Effector memory CD8-positive, alpha-beta T cell (primary cell): ENCODE results near the gene MRPL34.
"Not testable (repeated sequence)": the region's sequence is repeated elsewhere in the genome, so short reads cannot be mapped to it uniquely, and the experiment has no call there.

Source experiments
- ATAC-seq: fragments of 150-1000 bp; cut with Tn5 transposase; replicated peaks from 2 replicates; pipeline ENCODE4 v1.10.0; 2021; ENCODE audit warnings: mild to moderate bottlenecking, moderate library complexity
- DNase-seq, 3 experiments: peaks; one replicate each; pipeline ENCODE4 v3.0.0; 2021
- H3K27ac Mint-ChIP-seq, 2 donors: one replicate each; pipeline ENCODE4 v1.8.0; 2022; ENCODE audit warnings: mild to moderate bottlenecking in 2 of 2, mixed read lengths in 2 of 2, moderate library complexity in 2 of 2
- H3K27me3 Mint-ChIP-seq, 2 donors: one replicate each; pipeline ENCODE4 v1.8.0; 2022; ENCODE audit warnings: mixed read lengths in 2 of 2
- H3K36me3 Mint-ChIP-seq: one replicate; pipeline ENCODE4 v1.8.0; 2022; ENCODE audit warnings: mild to moderate bottlenecking, moderate library complexity, mixed read lengths; ENCODE audit not compliant: insufficient read depth
- H3K4me1 Mint-ChIP-seq, 2 donors: one replicate each; pipeline ENCODE4 v1.8.0; 2022; ENCODE audit warnings: low read depth in 2 of 2, mixed read lengths in 2 of 2
- H3K4me3 Mint-ChIP-seq, 2 donors: one replicate each; pipeline ENCODE4 v1.8.0; 2022; ENCODE audit warnings: mild to moderate bottlenecking in 2 of 2, mixed read lengths in 2 of 2, moderate library complexity in 2 of 2
- H3K9me3 Mint-ChIP-seq, 2 donors: one replicate each; pipeline ENCODE4 v1.8.0; 2022; ENCODE audit warnings: mixed read lengths in 2 of 2

Gene MRPL34

DNA sequence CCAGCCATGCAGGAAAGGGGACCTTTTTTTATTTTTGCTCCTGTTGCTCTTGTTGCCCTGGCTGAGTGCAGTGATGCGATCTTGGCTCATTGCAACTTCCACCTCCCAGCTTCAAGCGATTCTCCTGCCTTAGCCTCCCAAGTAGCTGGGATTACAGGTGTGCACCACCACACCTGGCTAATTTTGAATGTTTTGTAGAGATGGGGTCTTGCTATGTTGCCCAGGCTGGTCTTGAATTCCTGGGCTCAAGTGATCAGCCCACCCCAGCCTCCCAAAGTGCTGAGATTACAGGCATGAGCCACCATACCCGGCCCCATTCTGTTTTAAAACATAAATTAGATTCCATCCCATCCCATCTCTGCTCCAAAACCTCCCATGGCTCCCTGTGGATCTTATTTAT lies 30.8 kb upstream of the MRPL34 start:
- not testable (repeated sequence) for H3K9me3 Mint-ChIP-seq, H3K27ac Mint-ChIP-seq, DNase-seq, H3K27me3 Mint-ChIP-seq, ATAC-seq, H3K4me1 Mint-ChIP-seq, H3K4me3 Mint-ChIP-seq
- H3K36me3 Mint-ChIP-seq: peaks cover 60% of the 10 kb centered on the region

- no peaks in the 10 kb centered on the region for H3K27me3 Mint-ChIP-seq
- H3K36me3 Mint-ChIP-seq: peaks cover 56% of the 10 kb centered on the region
- no peaks in the 10 kb centered on the region for H3K9me3 Mint-ChIP-seq
- DNase-seq (no peak), ATAC-seq (no peak)
- H3K27ac Mint-ChIP-seq: no peak overlapping the region
- peaks cover 0 to 2% of the 10 kb centered on the region in 2 donors for H3K4me1 Mint-ChIP-seq
- no peak overlapping the region for H3K4me3 Mint-ChIP-seq
Observed at GRCh38 chr19:17275441-17276175, 30.1 kb upstream of the MRPL34 start.

- Mint-ChIP-seq H3K9me3 (no peaks in the 10 kb centered on the region), H3K27ac (peak overlapping the region in 1 of 2 donors; percentile 29), H3K36me3 (peaks cover 25% of the 10 kb centered on the region), H3K4me1 (peaks cover 9 to 11% of the 10 kb centered on the region in 2 donors), H3K27me3 (peaks cover 0 to 4% of the 10 kb centered on the region in 2 donors), H3K4me3 (no peak overlapping the region)
- ATAC-seq: no peak
- no peak for DNase-seq
Observed at GRCh38 chr19:17279436-17279835, 26.2 kb upstream of the MRPL34 start.

DNA sequence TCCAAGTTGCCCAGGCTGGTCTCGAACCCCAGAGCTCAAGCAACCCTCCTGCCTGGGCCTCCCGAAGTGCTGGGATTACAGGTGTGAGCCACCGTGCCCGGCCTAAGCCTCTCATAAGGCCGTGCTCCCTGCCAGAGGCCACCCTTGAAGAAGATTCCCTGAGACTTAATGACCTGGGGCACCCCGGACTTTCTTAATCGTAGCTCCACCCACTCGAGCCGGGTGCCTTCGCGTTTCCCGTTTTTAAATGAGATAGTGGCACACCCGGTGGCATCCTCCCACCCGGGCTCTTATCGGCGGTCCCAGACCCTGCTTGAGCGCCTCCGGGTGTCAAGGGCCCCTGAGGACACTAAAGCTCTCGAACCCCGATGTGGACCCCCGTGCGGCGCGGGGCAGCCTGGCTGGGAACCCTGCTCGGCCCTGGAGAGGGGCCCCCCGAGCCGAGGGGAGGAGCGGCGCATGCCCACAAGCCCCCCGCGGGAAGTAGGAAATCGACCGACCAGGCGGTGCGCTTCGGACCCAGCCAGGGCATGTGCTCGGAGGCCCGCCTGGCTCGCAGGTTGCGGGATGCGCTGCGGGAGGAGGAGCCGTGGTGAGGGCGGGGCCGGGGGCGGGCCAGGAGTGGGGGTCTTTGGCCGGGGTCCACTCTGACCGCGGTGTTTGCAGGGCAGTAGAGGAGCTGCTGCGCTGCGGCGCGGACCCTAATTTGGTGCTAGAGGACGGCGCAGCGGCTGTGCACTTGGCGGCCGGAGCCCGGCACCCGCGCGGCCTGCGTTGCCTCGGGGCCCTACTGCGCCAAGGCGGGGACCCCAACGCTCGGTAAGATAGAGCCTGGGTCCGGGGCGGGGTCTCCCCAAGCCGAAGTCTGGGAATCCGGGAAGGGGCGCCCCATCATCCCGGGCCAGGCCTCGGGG lies 24.0 kb upstream of the MRPL34 start, which contains the start of gene ANKLE1:
Gene ANKLE1 (plus strand): TSS at position 511 of the 914 bp plus-strand sequence. CDS start 20 bp downstream, at position 531.
- H3K36me3 Mint-ChIP-seq: peaks cover 14% of the 10 kb centered on the region
- H3K4me3 Mint-ChIP-seq: peak within 1 kb of the TSS; percentile 78 to 83
- peak in 1 of 3 experiments; percentile 33 for DNase-seq
- H3K9me3 Mint-ChIP-seq: no peaks in the 10 kb centered on the region
- peaks cover 9 to 11% of the 10 kb centered on the region in 2 donors for H3K4me1 Mint-ChIP-seq
- H3K27me3 Mint-ChIP-seq: peaks cover 0 to 4% of the 10 kb centered on the region in 2 donors
- ATAC-seq: peak; percentile 45
- no peak within 1 kb of the TSS for H3K27ac Mint-ChIP-seq

- Mint-ChIP-seq H3K27me3 (peaks cover 0 to 4% of the 10 kb centered on the region in 2 donors), H3K27ac (no peak overlapping the region), H3K4me1 (peaks cover 9 to 11% of the 10 kb centered on the region in 2 donors), H3K9me3 (no peaks in the 10 kb centered on the region), H3K4me3 (peak overlapping the region; percentile 78 to 83), H3K36me3 (peaks cover 6% of the 10 kb centered on the region)
- ATAC-seq: peak; percentile 92
- peak; percentile 68 to 73 (median 71) for DNase-seq
Observed at GRCh38 chr19:17282488-17283125, 23.1 kb upstream of the MRPL34 start.

GRCh38 chr19:17283504-17283996 lies 22.1 kb upstream of the MRPL34 start:
- Mint-ChIP-seq H3K9me3 (no peaks in the 10 kb centered on the region), H3K27ac (peak overlapping the region in 1 of 2 donors; percentile 60), H3K36me3 (peaks cover 6% of the 10 kb centered on the region), H3K27me3 (peaks cover 0 to 4% of the 10 kb centered on the region in 2 donors), H3K4me3 (peak overlapping the region; percentile 25 to 83), H3K4me1 (peaks cover 9 to 11% of the 10 kb centered on the region in 2 donors)
- ATAC-seq: no peak
- DNase-seq: no peak

DNA sequence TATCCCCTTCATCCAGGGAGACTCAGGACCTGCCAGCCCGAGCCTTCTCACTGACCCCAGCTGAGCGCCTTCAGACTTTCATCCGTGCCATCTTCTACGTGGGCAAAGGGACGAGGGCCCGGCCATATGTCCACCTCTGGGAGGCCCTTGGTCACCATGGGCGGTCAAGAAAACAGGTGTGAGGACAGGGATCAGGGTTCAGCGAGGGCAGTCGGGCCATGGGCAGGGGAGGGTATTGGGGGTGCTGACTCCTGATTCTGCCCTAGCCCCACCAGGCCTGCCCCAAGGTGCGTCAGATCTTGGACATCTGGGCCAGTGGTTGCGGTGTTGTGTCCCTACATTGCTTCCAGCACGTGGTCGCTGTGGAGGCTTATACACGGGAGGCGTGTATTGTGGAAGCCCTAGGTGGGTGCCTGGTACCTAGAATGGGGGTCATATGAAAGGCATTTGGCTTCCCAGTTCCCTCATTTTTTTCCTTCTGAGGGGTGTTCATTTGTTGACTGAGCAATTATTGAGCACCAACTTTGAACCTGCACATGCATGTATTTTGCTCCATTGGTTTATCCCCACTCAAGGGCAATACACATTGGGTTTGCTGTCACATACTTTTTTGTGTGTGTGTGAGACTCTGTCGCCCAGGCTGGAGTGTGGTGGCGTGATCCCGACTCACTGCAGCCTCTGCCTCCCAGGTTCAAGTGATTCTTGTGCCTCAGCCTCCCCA lies 20.1 kb upstream of the MRPL34 start:
- peaks cover 9 to 11% of the 10 kb centered on the region in 2 donors for H3K4me1 Mint-ChIP-seq
- H3K27me3 Mint-ChIP-seq: peaks cover 0 to 4% of the 10 kb centered on the region in 2 donors
- DNase-seq (no peak), ATAC-seq (no peak)
- H3K4me3 Mint-ChIP-seq: no peak overlapping the region
- H3K27ac Mint-ChIP-seq: no peak overlapping the region
- H3K36me3 Mint-ChIP-seq: peaks cover 3% of the 10 kb centered on the region
- H3K9me3 Mint-ChIP-seq: no peaks in the 10 kb centered on the region

- Mint-ChIP-seq H3K27ac (no peak overlapping the region), H3K4me1 (peaks cover 9 to 11% of the 10 kb centered on the region in 2 donors), H3K4me3 (no peak overlapping the region), H3K27me3 (peaks cover 0 to 4% of the 10 kb centered on the region in 2 donors), H3K36me3 (peaks cover 2% of the 10 kb centered on the region), H3K9me3 (no peaks in the 10 kb centered on the region)
- no peak for ATAC-seq
- no peak for DNase-seq
Observed at GRCh38 chr19:17286263-17286662, 19.4 kb upstream of the MRPL34 start.

DNA sequence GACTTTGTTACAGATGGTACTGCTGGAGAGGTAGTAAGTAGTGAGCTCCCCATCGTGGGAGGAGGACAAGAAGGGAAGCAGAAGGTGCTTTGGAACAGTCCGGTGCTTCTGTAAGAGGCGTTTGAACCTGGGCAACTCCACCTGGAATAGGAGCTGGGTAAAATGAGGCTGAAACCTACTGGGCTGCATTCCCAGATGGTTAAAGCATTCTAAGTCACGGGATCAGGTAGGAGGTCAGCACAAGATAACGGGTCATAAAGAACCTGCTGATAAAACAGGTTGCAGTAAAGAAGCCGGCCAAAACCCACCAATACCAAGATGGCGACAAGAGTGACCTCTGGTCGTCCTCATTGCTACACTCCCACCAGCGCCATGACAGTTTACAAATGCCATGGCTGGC lies 18.9 kb upstream of the MRPL34 start:
- H3K4me1 Mint-ChIP-seq: peaks cover 8 to 9% of the 10 kb centered on the region in 2 donors
- H3K27me3 Mint-ChIP-seq: peaks cover 0 to 4% of the 10 kb centered on the region in 2 donors
- H3K36me3 Mint-ChIP-seq: no peaks in the 10 kb centered on the region
- H3K27ac Mint-ChIP-seq: no peak overlapping the region
- ATAC-seq (no peak), DNase-seq (no peak)
- no peak overlapping the region for H3K4me3 Mint-ChIP-seq
- H3K9me3 Mint-ChIP-seq: no peaks in the 10 kb centered on the region

GRCh38 chr19:17289489-17289888 lies 16.2 kb upstream of the MRPL34 start:
- peaks cover 5 to 6% of the 10 kb centered on the region in 2 donors for H3K4me1 Mint-ChIP-seq
- no peak overlapping the region for H3K27ac Mint-ChIP-seq
- H3K4me3 Mint-ChIP-seq: no peak overlapping the region
- no peaks in the 10 kb centered on the region for H3K27me3 Mint-ChIP-seq
- DNase-seq (no peak), ATAC-seq (no peak)
- no peaks in the 10 kb centered on the region for H3K36me3 Mint-ChIP-seq
- no peaks in the 10 kb centered on the region for H3K9me3 Mint-ChIP-seq

DNA sequence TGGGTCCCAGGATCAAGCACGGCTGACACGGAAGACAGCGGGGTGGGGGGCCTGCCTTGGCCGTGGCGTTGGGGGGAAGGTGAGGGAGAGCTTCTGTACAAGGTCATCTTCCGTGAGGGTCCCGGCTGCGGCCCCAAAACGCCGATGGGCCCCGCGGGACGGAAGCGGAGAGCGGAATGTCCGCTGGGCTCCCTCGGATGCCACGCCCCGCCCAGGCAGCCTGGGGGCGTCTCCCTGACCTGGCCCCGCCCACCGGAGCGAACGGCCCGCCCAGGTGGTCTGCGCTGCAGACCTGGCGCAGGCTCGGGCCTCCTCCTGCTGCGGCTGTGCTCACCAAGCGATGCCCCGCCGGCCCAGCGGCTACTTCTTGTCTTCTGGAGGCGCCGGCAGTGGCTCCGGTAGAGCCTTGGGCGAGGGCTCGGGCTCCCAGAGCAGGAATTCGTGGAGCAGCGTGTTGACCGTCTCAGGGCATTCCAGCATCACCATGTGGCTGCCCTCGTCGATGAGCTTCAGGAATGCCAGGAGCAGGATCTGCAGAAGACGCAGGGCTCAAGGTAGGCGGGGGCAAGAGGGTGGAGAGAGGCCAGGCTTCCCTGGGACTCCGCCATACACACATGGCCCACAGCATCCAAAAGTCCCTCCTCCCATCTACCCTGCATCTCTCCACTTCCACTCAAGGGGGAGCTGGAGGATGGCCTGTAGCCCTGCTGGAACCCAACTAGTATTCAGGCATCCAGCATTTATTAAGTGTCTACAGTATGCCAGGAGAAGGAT lies 13.2 kb upstream of the MRPL34 start:
- H3K9me3 Mint-ChIP-seq: no peaks in the 10 kb centered on the region
- H3K36me3 Mint-ChIP-seq: no peaks in the 10 kb centered on the region
- peak overlapping the region; percentile 87 to 93 for H3K4me3 Mint-ChIP-seq
- ATAC-seq: peak; percentile 95
- peaks cover 5 to 6% of the 10 kb centered on the region in 2 donors for H3K4me1 Mint-ChIP-seq
- H3K27ac Mint-ChIP-seq: peak overlapping the region in 1 of 2 donors; percentile 75
- no peaks in the 10 kb centered on the region for H3K27me3 Mint-ChIP-seq
- DNase-seq: peak; percentile 78 to 85 (median 79)

DNA sequence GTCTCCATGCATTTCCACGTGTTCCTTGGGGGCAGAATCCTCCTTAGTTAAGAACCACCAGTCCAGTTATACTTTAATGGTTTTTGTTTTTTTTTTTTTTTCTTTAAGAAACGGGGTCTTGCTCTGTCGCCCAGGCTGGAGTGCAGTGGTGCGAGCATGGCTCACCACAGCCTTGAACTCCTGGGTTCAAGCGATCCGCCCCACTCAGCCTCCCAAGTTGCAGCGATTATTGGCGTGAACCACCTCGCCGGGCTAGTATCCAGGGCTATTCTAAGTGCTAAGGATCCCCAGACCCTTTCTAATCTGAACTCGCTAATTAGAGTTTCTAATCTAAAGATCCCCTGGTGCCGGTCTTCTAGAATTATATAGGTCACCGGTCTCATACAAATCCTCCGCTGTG lies 12.1 kb upstream of the MRPL34 start:
- no peaks in the 10 kb centered on the region for H3K27me3 Mint-ChIP-seq
- peaks cover 5 to 6% of the 10 kb centered on the region in 2 donors for H3K4me1 Mint-ChIP-seq
- no peaks in the 10 kb centered on the region for H3K36me3 Mint-ChIP-seq
- DNase-seq (no peak), ATAC-seq (no peak)
- H3K27ac Mint-ChIP-seq: no peak overlapping the region
- H3K9me3 Mint-ChIP-seq: no peaks in the 10 kb centered on the region
- no peak overlapping the region for H3K4me3 Mint-ChIP-seq
